GM19193 (cell line): ENCODE measurements around the gene HAPLN2.

Experiments used
- POLR2A ChIP-seq: IDR thresholded peaks from 4 replicates; pipeline ENCODE4 v1.6.1; 2011; ENCODE audit not compliant: insufficient read depth, insufficient read length; ENCODE audit errors: extremely low read depth

Gene HAPLN2

DNA sequence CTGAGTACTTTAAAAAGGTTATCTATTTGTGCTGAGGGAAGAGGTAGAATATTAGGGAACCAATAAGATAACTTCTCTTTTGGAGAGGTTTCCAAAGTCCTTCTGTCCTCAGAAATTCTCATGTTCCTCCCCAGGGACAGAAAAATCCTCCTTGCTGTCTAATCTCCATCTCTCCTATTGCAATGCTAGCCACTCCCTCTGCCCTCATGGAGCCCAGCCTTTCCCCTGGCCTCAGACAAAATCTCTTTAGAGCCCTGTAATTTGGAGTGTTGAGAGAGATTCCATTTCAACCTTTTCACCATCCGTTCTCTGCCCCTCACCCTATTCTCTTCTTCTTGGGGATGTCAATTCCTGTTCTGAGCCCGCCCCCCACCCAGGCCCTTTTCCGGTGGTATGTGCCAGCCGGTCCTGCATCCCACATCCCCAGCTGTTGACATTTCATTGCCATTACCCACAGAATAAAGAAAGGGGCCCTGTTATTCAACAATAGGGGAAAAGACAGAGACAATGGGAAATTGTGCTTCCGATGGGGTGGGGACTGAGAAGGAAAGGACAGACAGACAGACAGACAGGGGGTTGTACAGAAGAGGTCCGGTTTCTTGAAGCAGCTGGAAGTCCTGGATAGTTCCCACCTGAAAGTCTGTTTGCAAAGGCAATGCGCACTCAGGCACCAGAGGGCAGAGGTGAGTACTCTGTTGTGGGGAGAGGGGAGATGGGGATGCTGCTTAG, at the start of gene HAPLN2:
Gene HAPLN2 (plus strand): TSS at position 563 of the 729 bp plus-strand sequence. CDS start 4,076 bp downstream, outside the sequence.
- no peak for TF ChIP-seq POLR2A

DNA sequence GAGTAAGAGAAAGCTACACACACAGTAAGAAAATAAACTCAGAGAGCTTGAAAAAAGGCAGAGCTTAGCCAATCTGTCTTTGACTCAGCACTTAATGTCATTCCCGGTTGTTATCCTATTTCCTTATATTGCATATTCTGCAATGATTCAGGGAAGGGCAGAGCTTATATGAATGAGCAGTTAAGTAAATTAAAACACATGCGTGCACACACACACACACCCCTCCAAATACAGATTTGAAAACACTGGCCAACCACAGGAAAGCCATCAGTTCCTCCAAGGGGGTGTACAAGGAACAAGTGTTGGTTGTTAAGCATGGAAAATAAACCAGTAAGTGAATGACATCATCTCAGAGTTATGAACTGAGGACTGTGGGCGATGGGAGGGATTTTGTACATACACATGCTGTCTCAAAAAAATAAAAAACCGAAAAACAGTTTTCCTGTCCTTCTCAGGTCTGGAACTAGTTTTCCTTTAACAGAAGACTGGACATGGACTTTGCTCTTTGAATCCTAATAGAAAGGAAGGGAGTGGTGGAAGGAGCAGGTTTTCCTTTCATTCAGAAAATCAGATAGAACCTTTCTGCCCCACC, 47.9 kb upstream of the HAPLN2 start:
- no peak for TF ChIP-seq POLR2A

DNA sequence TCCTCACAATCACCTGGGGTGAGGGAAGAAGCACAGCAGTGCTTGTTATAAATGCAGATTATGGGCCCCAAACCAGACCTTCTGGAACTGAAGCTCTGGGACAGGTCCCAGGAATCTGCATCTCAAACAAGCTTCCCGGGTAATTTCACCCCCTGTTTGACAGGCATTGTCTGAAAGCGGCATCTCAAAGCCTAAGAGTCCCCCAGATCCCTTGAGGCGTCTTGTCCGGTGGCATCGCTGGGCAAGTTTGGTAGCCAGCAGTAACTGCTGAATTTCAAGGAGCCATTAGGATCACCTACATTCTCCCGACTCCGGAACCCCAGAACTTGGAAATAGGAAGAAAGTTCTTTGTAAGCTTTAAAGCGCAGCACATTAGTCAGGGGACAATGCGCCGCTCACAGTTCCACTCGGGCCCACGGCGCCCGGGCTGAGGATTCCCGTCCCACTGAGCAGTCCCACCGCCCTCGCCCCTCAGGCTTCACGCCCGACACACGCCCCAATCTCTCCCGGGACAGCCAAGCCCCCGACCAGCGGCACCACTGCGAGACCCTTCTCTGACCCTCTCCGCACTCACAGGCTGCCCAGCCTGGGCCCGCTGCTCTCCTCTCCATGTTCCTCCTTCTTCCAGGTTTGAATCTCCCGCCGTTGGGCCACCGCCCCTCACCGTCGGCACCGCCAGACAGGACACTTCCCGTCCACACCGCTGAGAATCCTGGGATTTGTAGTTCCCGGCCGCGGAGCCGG, 47.1 kb upstream of the HAPLN2 start, which contains the start of gene IQGAP3:
Gene IQGAP3 (minus strand): TSS at position 647 of the 744 bp plus-strand sequence. CDS start 36 bp downstream, at position 611.
- no peak for TF ChIP-seq POLR2A

DNA sequence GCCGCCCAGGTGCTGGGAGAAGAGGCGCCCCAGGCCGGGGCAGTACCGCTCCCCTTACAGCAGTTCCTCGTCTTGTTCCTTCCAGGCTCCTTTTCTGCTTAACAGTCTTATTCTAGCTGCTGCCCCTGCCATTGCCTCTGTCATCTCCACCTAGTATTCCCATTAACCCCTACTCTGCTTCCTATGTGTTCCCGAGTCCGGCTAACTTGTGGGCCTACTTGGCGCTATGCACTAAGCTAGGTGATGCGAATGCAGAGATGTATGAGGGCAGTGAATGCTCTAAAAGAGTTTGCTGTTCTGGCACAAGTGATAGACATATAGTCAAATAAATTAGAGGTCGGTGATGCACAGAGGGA, 46.6 kb upstream of the HAPLN2 start:
- no peak for TF ChIP-seq POLR2A

DNA sequence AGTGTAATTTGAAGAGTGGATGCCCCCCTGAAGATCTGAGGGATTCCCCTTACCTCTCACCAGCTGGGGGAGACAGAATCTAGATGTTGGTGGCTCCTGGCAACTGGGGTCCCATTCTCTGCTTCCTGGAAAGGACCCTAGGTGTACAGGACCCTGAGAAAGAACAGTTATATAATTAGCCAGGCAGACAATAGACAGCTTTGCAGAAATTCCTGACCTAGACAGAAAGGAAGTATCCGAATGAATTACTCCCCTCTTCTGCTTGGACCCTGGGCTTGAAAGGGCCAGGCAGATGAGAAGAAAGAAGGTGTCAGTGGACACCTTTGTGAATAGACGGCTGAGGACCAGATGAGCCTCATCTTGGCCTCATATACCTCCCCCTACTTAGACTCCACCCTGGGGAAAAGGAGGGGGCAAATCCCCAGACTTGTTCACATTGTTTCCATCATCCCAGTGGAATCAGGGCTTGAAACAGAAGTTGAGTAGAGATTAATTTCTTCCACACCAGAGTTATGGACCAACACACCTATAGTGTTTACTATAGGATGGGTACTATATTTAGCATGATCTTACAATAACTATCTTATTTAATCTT, 45.1 kb upstream of the HAPLN2 start:
- no peak for TF ChIP-seq POLR2A

DNA sequence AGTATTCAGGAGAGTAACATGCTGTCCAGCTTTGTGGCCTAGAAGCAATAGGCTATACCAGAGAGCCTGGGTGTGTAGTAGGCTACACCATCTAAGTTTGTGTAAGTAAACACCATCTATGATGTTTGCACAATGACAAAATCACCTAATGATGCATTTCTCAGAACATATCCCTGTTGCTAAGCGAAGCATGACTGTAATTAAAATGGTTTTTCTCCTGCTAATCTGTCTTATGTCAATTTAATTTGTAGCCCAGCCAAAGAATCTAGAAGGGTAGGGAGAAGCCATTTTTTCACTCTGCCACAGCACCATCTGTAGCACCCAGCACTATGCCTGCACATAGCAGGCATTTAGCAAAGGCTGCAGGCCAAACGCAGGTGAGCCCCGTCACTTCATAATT, 41.7 kb upstream of the HAPLN2 start:
- no peak for TF ChIP-seq POLR2A

DNA sequence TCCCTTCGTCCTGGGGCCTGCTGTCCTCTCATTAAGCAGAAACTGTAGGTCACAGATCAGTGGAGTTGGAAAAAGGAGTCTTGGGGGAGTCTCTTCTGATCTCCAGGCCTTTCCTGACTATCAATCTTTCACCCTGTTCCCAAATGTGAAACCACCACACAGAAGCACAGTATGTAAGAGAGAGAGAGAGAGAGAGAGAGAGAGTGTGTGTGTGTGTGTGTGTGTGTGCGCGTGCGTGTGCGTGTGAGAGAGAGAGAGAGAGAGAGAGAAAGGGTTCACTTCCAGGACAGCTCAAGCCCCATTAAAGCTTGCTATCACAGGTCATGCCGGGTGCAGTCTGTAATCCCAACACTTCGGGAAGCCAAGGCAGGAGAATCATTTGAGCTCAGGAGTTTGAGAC, 41.2 kb upstream of the HAPLN2 start:
- no peak for TF ChIP-seq POLR2A

DNA sequence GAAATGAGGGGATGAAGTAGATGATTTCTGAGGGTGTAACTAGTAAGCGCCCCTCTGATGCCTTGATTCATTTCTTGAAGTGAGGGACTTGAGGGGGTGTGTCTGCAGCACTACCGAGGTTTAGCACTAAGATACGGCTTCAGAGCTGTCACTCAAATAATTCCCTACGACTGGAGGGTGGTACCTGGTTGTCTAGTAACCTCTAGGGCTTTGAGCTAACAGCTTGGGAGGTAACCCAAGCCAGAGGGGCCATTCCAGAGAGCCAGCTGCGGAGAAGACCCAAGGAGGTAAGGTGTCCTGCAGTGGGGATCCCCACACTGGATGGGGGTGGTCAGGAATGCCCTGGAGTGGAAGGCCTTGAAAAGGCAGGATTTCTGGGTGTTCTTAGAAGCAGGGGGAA, 39.7 kb upstream of the HAPLN2 start, which contains the start of gene TTC24:
Gene TTC24 (plus strand): TSS at position 252 of the 400 bp plus-strand sequence. CDS start 1,642 bp downstream, outside the sequence.
- TF ChIP-seq POLR2A = no peak

DNA sequence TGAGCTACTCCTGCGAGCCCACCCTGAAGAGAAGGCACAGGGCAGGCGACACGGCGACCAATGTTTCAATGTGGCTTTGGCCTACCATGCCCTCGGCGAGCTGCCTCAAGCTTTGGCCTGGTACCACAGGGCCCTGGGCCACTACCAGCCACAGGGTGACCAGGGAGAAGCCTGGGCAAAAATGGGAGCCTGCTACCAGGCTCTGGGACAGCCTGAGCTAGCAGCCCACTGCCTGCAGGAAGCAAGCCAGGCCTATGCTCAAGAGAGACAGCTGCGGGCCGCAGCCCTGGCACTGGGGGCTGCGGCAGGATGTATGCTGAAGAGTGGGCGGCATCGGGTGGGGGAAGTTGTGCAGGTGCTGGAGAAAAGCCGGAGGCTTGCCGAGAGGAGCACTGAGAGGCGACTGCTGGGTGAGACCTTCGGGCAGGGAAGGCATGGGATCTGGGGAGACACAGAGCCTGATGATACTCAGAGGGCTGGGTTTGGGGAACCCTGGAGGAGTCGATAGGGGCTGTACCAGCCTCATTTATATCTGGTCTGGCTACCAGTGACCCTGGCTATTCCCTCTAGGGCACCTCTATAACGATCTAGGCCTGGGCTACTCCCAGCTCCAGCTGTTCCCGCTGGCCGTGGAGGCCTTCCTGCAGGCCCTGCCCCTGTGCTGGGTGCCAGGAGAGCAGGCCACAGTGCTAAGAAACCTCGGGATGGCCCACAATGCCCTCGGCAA, 37.4 kb upstream of the HAPLN2 start:
- no peak for TF ChIP-seq POLR2A

DNA sequence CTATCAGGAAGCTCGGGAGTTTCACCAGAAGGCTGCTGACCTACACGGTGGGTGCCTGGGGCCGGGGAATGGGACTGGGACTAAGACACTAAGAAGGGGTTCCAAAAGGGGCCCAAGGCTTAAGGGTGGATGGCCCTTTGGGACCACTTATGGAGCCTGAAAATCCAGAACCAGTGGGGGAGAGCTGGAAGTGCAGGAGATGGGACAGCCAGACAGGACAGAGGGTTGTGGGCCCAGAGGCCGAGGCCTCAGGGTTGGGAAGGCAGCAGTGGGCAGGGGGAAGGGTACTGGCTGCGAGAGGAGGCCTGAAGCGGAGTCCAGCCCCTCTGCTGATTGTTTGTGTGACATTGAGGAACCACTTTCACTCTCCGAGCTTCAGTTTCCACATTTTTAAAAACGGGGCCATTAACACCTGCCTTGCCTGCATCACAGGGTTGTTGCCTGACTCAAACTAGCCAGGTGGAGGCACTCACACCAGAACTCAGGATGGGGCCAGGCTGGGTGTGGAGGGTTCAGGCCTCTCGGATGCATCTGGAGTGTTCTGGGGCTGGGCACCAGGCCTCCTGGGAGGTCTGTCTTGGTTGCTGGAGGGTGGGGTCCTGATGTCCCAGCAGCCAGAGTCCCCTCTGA, 36.7 kb upstream of the HAPLN2 start:
- TF ChIP-seq POLR2A = no peak

DNA sequence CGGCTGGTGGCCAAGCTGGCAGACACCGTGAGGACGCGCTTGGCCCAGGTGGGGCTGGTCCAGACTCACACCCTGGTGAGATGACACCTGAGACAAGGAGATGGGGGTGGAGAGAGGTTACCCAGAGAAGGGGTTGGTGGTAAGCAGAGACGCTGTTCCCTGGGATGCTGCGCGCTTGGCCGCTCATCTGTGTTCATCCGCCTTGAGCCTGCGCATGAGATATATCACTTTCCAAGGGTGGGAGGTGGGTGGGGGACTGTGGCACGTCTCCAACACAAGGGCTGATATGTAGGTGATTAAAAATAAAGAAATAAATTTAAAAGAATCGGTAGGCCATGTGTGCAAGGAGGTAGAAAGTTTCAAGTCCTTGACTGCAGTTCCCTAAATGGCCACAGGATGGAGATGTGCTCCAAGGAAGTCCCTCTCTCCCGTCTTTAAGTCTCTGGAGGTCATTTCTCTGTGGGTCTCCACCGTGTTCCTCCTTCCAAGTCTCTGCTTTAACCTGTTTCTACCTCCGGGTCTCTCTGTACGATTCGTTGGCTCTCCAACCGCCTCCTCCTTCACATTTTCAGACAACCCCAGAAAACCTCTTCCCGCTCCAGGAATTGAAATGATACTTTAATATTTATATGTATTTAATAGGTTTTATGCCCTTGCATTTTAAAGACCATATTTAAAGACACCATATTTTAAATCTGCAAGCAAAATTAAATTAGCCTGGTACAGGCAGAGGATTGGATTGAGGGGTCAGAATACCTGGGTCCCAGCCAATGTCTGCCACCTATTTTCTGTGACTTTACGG, 35.2 kb upstream of the HAPLN2 start:
- TF ChIP-seq POLR2A = no peak

DNA sequence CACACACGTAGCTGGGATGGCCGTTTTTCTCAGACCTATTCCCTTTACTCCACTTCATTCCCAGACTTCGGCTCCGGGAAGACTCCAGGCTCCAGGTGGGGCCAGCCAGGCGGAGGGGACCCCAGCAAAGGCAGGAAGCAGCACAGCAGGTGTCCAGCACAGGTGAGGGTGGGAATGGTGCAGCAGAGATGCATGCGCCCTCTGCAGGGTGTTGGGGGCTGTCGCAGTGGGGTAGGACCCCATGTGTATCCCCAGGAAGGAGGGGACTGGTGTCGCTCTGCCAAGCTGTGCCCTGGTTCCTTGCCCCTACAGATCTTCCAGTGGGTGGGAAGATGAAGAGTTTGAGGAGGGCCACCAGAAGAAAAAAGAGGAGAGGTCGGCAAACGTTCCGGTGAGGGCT, 34.4 kb upstream of the HAPLN2 start:
- no peak for TF ChIP-seq POLR2A

DNA sequence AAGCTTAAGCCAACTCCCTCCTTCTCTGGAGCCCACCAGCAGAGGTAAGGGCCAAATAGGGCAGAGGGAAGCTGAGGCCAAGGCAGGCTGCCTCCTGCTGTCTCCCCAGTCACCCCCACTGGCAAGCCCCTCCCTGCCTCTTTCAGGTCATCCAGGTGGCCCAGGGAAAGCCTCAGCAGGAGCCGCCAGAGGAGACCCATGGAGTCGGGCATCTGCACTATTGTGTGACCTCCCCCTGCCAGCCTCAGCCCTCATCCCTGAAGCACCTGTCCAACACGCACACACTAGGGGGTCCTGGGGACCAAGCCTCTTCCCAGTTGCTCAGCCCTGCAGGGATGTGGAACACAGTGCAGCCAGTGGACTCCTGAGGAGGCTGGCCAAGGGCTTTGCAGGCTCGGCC, 32.9 kb upstream of the HAPLN2 start:
- TF ChIP-seq POLR2A = no peak
